ENCODE data around the gene BZW2.

DNA sequence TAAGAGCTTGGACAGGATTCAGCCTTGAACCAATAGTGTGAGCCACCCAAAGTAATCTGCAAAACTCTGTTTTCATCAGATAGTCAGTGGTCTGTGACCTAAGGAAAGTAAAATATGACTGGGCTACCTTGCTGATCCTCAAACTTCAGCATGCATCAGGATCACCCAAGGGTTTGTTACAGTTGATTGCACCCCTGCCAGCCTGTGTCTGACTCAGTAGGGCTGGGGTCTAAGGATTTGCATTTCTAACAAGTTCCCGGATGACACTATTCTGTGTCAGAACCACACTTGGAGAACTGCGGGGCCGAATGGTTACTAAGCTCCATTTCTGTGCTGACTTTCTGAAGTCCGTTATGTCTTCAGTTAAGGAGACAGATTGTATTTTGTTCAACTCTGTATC, 66.9 kb downstream of the BZW2 start:
- TF ChIP-seq CTCF (IDR thresholded peaks at IDR 0.05; ENCODE audit: poor library complexity): no peak
- TF ChIP-seq EZH2 (IDR thresholded peaks at IDR 0.05; ENCODE audit: borderline replicate concordance): no peak
- TF ChIP-seq EZH2phosphoT487 (IDR thresholded peaks at IDR 0.05; ENCODE audit: low read depth, severe bottlenecking, unreplicated experiment): no peak

Data from hepatocyte (in vitro differentiated cells).